GM12878 (cell line): Measurements from ENCODE around the gene LIPG. TPM values are rescaled to one million over a fixed set of nuclear protein-coding genes. Genes with fewer than 3 reads are reported as not detected.

Experiments used
- ATAC-seq: fragments of 200-7000 bp; cut with Tn5 transposase; 3 replicates; pipeline ENCODE4 v1.9.1; 2020; ENCODE audit warnings: mild to moderate bottlenecking, moderate library complexity
- BruUV-seq: library from RNA; stranded (reverse); fragments of 400-500 nt; replicated peaks from 2 replicates; lab custom pipeline; 2021; lab: Mats Ljungman, UMichigan
- CTCF ChIA-PET: fragments of 300-600 bp; sonication (Branson Sonifier 250); formaldehyde crosslinking; extraction: SDS; loops from one replicate; lab custom pipeline; 2021; ENCODE audit warnings: inconsistent platforms; lab: Yijun Ruan, JAX
- POLR2A ChIA-PET: fragments of 350-600 bp; formaldehyde crosslinking; extraction: SDS; loops from one replicate; lab custom pipeline; 2021; ENCODE audit warnings: inconsistent platforms; lab: Charles Lee
- RAD21 ChIA-PET: fragments of 300-600 bp; sonication (Branson Sonifier 250); formaldehyde crosslinking; loops from one replicate; lab custom pipeline; 2023; ENCODE audit warnings: antibody characterized with exemption; ENCODE audit not compliant: unreplicated experiment; lab: Charles Lee
- SMC1A ChIA-PET: fragments of 300-600 bp; sonication (Branson Sonifier 250); formaldehyde crosslinking; loops from one replicate; lab custom pipeline; 2023; ENCODE audit not compliant: unreplicated experiment, uncharacterized antibody; lab: Charles Lee
- DNase-seq: peaks from one replicate; pipeline ENCODE4 v3.0.0-alpha.2; 2011; ENCODE audit warnings: low read depth, low spot score
- FAIRE-seq: peaks from 3 replicates; lab custom pipeline; 2011; peaks lifted over from hg19 to GRCh38; lab: Jason Lieb, UNC
- H2AFZ ChIP-seq: 2 replicates; pipeline ENCODE4 v1.6.0; 2011; ENCODE audit warnings: low read depth, low read length, control low read depth; ENCODE audit not compliant: control insufficient read depth
- H3K27ac ChIP-seq: 2 replicates; pipeline ENCODE4 v1.5.1; 2011; ENCODE audit warnings: control low read depth; ENCODE audit not compliant: control insufficient read depth, insufficient read depth
- H3K27me3 ChIP-seq, 2 experiments: replicated peaks in 1 of 2; 2 replicates each; pipeline versions ENCODE4 v1.6.0 to v1.6.1; 2011; ENCODE audit warnings: low read length in 1 of 2; ENCODE audit not compliant: control insufficient read depth in 2 of 2, insufficient read depth in 2 of 2
- H3K36me3 ChIP-seq, 2 experiments: 2 replicates each; pipeline ENCODE4 v1.5.1; 2011; ENCODE audit warnings: low read length in 1 of 2; ENCODE audit not compliant: control insufficient read depth in 2 of 2, insufficient read depth in 2 of 2
- H3K4me1 ChIP-seq: 2 replicates; pipeline ENCODE4 v1.6.1; 2011; ENCODE audit warnings: mild to moderate bottlenecking, low read length, moderate library complexity, mixed read lengths; ENCODE audit not compliant: control insufficient read depth, insufficient read depth
- H3K4me2 ChIP-seq: 2 replicates; pipeline ENCODE4 v1.6.0; 2011; ENCODE audit warnings: control low read depth; ENCODE audit not compliant: control insufficient read depth, insufficient read depth
- H3K4me3 ChIP-seq: fragments of 200-600 bp; sonication (generic); 2 replicates; pipeline ENCODE4 v1.5.1; 2016
- H3K79me2 ChIP-seq: 2 replicates; pipeline ENCODE4 v1.6.0; 2011; ENCODE audit warnings: low read length; ENCODE audit not compliant: control insufficient read depth, insufficient read depth
- H3K9ac ChIP-seq: 2 replicates; pipeline ENCODE4 v1.8.0; 2011; ENCODE audit warnings: low read length, control low read depth, mixed read lengths; ENCODE audit not compliant: control insufficient read depth, insufficient read depth
- H3K9me3 ChIP-seq: replicated peaks from 3 replicates; pipeline ENCODE4 v1.5.1; 2011; ENCODE audit warnings: mild to moderate bottlenecking, low read length; ENCODE audit not compliant: control insufficient read depth, insufficient read depth
- H4K20me1 ChIP-seq: 2 replicates; pipeline ENCODE4 v1.6.0; 2011; ENCODE audit not compliant: control insufficient read depth, insufficient read depth
- ASH2L ChIP-seq: fragments of 300-600, 200-600 bp; sonication (generic); IDR thresholded peaks from 2 replicates; pipeline ENCODE4 v1.6.1; 2017; ENCODE audit warnings: low read depth, mild to moderate bottlenecking, borderline replicate concordance
- CEBPB ChIP-seq, 2 experiments: fragments of 150-350 bp in 1 of 2; IDR thresholded peaks; 2 replicates each; pipeline ENCODE4 v1.6.1; 2012 to 2014; ENCODE audit warnings: low read depth in 2 of 2, low read length in 2 of 2, borderline replicate concordance in 1 of 2, inconsistent platforms in 1 of 2
- NFXL1 ChIP-seq: fragments of 450-650 bp; IDR thresholded peaks from 2 replicates; pipeline ENCODE4 v1.6.1; 2017; ENCODE audit warnings: antibody characterized with exemption, mild to moderate bottlenecking, borderline replicate concordance
- NR2C1 ChIP-seq: fragments of 450-650 bp; IDR thresholded peaks from 2 replicates; pipeline ENCODE4 v1.6.1; 2017; ENCODE audit warnings: antibody characterized with exemption, mild to moderate bottlenecking, moderate library complexity
- NRF1 ChIP-seq: conservative IDR thresholded peaks from 2 replicates; pipeline ENCODE4 v1.6.1; 2011; ENCODE audit warnings: mild to moderate bottlenecking, low read depth, low read length, improper control_type of control experiment
- STAT3 ChIP-seq: IDR thresholded peaks from 2 replicates; pipeline ENCODE4 v1.6.1; 2011; ENCODE audit warnings: low read depth, low read length, improper control_type of control experiment
- YBX1 ChIP-seq: fragments of 450-650 bp; IDR thresholded peaks from 2 replicates; pipeline ENCODE4 v1.6.1; 2016; ENCODE audit warnings: antibody characterized with exemption
- ZBED1 ChIP-seq: IDR thresholded peaks from 2 replicates; pipeline ENCODE4 v1.6.1; 2016; ENCODE audit warnings: borderline replicate concordance
- ZNF207 ChIP-seq: fragments of 450-650 bp; IDR thresholded peaks from 2 replicates; pipeline ENCODE4 v1.6.1; 2014; ENCODE audit warnings: antibody characterized with exemption, mild to moderate bottlenecking, borderline replicate concordance
- ZNF384 ChIP-seq: IDR thresholded peaks from 2 replicates; pipeline ENCODE4 v1.6.1; 2012; ENCODE audit warnings: low read depth, mild to moderate bottlenecking, low read length, improper control_type of control experiment, borderline replicate concordance
- ZNF622 ChIP-seq: fragments of 450-650 bp; IDR thresholded peaks from 2 replicates; pipeline ENCODE4 v1.6.1; 2017; ENCODE audit warnings: mild to moderate bottlenecking, inconsistent platforms
- WGBS: methylation state at CpG from one replicate; pipeline ENCODE4 v1.1.6; 2016; ENCODE audit warnings: low lambda C conversion rate; ENCODE audit not compliant: insufficient replicate concordance, insufficient coverage; ENCODE audit errors: missing lambda C conversion rate; 5-methylcytosine and 5-hydroxymethylcytosine counted together
- in situ Hi-C: fragments of 300-500 bp; cut with MboI; formaldehyde crosslinking; loops from 9 replicates; pipeline ENCODE4 v1.14.3; 2018; ENCODE audit warnings: mixed read lengths
- intact Hi-C: fragments of 100-400 bp; cut with micrococcal nuclease; formaldehyde crosslinking; loops from one replicate; pipeline ENCODE4 v1.14.2; 2022; ENCODE audit not compliant: unreplicated experiment
- polyA plus RNA-seq, 11 experiments: library from polyadenylated mRNA; depleted of rRNA in 4 of 11; unstranded in 6 of 11; stranded (reverse) in 5 of 11; fragments of >200 nt; fragmentation: Nextera tagmentation in 4 of 11; fragmentation: Illumina TruSeq in 1 of 11; extraction: Ambion mirVana in 4 of 11; extraction: Trizol in 1 of 11; gene quantifications; 1 replicate in 1 of 11; 2 replicates in 10 of 11; pipeline versions ENCODE4 v1.2.1 to v1.2.3, GENCODE V29; 2011 to 2016; ENCODE audit warnings: inconsistent platforms in 2 of 11, missing spikeins in 2 of 11, low read depth in 1 of 11
- total RNA-seq, 4 experiments: library from RNA; depleted of rRNA in 3 of 4; stranded (reverse); fragments of >200 nt in 3 of 4; fragmentation: Illumina TruSeq in 1 of 4; extraction: Trizol in 1 of 4; gene quantifications; 2 replicates each; pipeline versions ENCODE4 v1.2.1 to v1.2.3, GENCODE V29; 2013 to 2021
- TF ChIP-seq, protein P1 (sequence below): IDR thresholded peaks from 2 replicates; pipeline ENCODE4 v1.6.1; 2011; ENCODE audit warnings: borderline replicate concordance, low read depth, mild to moderate bottlenecking, moderate library complexity, mixed read lengths, low read length; ENCODE audit not compliant: insufficient read depth; ENCODE audit errors: extremely low read length
- TF ChIP-seq, protein P2 (sequence below): IDR thresholded peaks from 2 replicates; pipeline ENCODE4 v1.6.1; 2011; ENCODE audit warnings: borderline replicate concordance, low read depth, mild to moderate bottlenecking, moderate library complexity, low read length; ENCODE audit not compliant: insufficient read depth, poor library complexity, severe bottlenecking

The LIPG gene
- total and polyA plus RNA-seq, 10 of the 15 experiments (the other 5 are each of a cell fraction or from before 2014, with no cell fraction given) = 0.04 to 0.55 (median 0.18) TPM; not detected in 1

DNA sequence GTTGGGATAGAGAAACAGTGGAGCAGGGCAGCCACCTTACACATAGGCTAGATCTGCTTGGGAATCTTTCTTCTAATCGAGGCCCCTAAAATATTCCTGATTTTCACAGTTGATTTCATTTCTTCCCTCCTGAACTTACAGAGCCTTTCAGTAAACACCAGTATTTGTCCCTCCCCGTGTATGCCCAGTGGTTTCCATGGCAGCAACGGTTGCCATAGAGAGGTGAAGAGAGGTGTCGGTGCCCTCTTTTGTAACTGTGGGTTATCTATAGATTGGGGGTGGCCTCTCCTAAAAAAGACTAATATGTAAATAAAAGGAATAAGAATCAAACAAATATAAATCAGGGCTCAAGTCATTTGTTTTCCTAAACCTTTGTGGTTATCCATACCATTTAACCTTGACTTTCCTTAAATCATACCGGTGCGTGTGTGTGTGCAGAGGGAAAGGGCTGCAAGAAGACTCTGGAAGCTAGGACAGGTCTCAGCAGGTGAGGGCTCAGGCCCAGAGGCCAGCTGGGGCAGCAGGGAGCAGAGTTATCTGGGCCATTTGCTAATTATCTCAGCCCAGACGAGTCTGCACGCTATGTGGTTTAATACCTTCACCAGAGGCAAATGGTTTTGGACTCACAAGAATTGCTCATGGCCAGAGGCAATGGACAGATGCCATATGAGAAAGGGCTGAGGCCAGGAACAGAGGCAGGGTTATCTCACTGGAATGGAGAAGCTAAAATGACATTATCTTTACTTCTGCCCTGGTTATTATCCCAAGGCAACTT, 35.5 kb downstream of the LIPG start:
- Histone ChIP-seq H3K27ac (no peak overlapping the region), H3K4me1 (no peaks in the 10 kb centered on the region), H4K20me1 (no peaks in the 10 kb centered on the region), H3K9ac (no peak overlapping the region), H3K4me2 (no peak overlapping the region), H3K27me3 (no peaks in the 10 kb centered on the region), H3K79me2 (no peaks in the 10 kb centered on the region), H3K4me3 (no peak overlapping the region), H2AFZ (no peak overlapping the region), H3K36me3 (no peaks in the 10 kb centered on the region)
- DNase-seq (no peak), ATAC-seq (no peak), FAIRE-seq (no peak)
- CTCF ChIA-PET = no interaction called here
- intact Hi-C loops = no loop called here
- SMC1A ChIA-PET = no interaction called here
- BruUV-seq = no TSS peak
- in situ Hi-C loops = no loop called here
- POLR2A ChIA-PET = no interaction called here
- RAD21 ChIA-PET = no interaction called here
- TF ChIP-seq STAT3 = no peak
- no peak for TF ChIP-seq ZNF622
- TF ChIP-seq, all 136 proteins: peak for 0
- WGBS = 41% methylated on average over 8 of the region's 8 CpGs
- no peaks in the 10 kb centered on the region for H3K9me3 ChIP-seq

DNA sequence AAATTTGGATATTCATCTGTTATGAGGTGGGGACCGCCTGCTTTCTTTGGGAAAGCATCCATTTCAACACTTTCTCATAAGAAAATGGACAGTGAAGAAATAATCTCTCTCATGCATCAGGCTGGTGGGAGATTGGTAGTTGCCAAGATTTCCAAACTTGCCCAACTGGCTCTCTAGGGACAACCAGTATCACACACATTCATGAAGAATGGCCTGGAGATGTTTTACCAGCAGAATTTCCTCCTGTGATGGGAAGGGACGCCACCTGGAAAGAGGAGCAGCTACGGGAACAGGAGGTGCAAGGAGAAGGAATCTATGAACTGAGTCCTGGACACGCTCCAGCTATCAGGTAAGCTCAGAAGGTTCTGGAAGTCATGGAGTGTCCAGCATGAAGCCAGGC, 39.4 kb downstream of the LIPG start:
- FAIRE-seq (no peak), DNase-seq (no peak), ATAC-seq (no peak)
- Histone ChIP-seq H4K20me1 (no peaks in the 10 kb centered on the region), H3K9ac (no peak overlapping the region), H3K9me3 (no peaks in the 10 kb centered on the region; the same call in 2 of the 3 replicates), H3K4me2 (no peak overlapping the region), H3K4me3 (no peak overlapping the region), H3K27ac (no peak overlapping the region), H3K4me1 (no peaks in the 10 kb centered on the region), H3K27me3 (peaks cover 3 to 4% of the 10 kb centered on the region in 2 experiments; a peak in 2 of 4 replicates), H2AFZ (no peak overlapping the region), H3K79me2 (no peaks in the 10 kb centered on the region), H3K36me3 (no peaks in the 10 kb centered on the region)
- SMC1A ChIA-PET = no interaction called here
- intact Hi-C loops (no loop called here), in situ Hi-C loops (no loop called here)
- 20% methylated on average over 4 of the region's 4 CpGs for WGBS
- POLR2A ChIA-PET = no interaction called here
- no TSS peak for BruUV-seq
- RAD21 ChIA-PET = no interaction called here
- CTCF ChIA-PET = no interaction called here
- TF ChIP-seq, protein P1, sequence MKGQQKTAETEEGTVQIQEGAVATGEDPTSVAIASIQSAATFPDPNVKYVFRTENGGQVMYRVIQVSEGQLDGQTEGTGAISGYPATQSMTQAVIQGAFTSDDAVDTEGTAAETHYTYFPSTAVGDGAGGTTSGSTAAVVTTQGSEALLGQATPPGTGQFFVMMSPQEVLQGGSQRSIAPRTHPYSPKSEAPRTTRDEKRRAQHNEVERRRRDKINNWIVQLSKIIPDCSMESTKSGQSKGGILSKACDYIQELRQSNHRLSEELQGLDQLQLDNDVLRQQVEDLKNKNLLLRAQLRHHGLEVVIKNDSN = no peak
- TF ChIP-seq NFXL1 = no peak
- TF ChIP-seq NRF1 = no peak
- TF ChIP-seq ZBED1 = no peak
- no peak for TF ChIP-seq ZNF384
- no peak for TF ChIP-seq ZNF207
- TF ChIP-seq CEBPB (IDR thresholded peaks at IDR 0.05; ENCODE audit: borderline replicate concordance in 1 of 2, low read depth in 2 of 2, low read length in 2 of 2) = no peak
- TF ChIP-seq, protein P2, sequence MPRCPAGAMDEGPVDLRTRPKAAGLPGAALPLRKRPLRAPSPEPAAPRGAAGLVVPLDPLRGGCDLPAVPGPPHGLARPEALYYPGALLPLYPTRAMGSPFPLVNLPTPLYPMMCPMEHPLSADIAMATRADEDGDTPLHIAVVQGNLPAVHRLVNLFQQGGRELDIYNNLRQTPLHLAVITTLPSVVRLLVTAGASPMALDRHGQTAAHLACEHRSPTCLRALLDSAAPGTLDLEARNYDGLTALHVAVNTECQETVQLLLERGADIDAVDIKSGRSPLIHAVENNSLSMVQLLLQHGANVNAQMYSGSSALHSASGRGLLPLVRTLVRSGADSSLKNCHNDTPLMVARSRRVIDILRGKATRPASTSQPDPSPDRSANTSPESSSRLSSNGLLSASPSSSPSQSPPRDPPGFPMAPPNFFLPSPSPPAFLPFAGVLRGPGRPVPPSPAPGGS = no peak
- no peak for TF ChIP-seq YBX1
- TF ChIP-seq NR2C1 = no peak
- TF ChIP-seq ASH2L = no peak
